Endothelial cell (in vitro differentiated cells): ENCODE measurements around the gene KCTD15. TPM values are rescaled to one million over a fixed set of nuclear protein-coding genes. Genes with fewer than 3 reads are reported as not detected.
A peak's percentile ranks its signal among the peaks of the same experiment; 100 is the strongest.
"Not testable (repeated sequence)": the region's sequence is repeated elsewhere in the genome, so short reads cannot be mapped to it uniquely, and the experiment has no call there.

Experiments used
- DNase-seq: peaks from one replicate; pipeline ENCODE4 v3.0.0; 2021; ENCODE audit warnings: low spot score
- H3K27ac Mint-ChIP-seq: one replicate; pipeline ENCODE4 v1.8.0; 2021; ENCODE audit warnings: mixed read lengths, inconsistent platforms; ENCODE audit not compliant: unreplicated experiment
- H3K27me3 Mint-ChIP-seq: one replicate; pipeline ENCODE4 v1.8.0; 2021; ENCODE audit warnings: mild to moderate bottlenecking, moderate library complexity, mixed read lengths, inconsistent platforms; ENCODE audit not compliant: unreplicated experiment
- H3K36me3 Mint-ChIP-seq: one replicate; pipeline ENCODE4 v1.8.0; 2021; ENCODE audit warnings: mild to moderate bottlenecking, low read depth, mixed read lengths, inconsistent platforms; ENCODE audit not compliant: unreplicated experiment
- H3K4me1 Mint-ChIP-seq: one replicate; pipeline ENCODE4 v1.8.0; 2021; ENCODE audit warnings: mild to moderate bottlenecking, mixed read lengths, inconsistent platforms; ENCODE audit not compliant: unreplicated experiment
- H3K4me3 Mint-ChIP-seq: one replicate; pipeline ENCODE4 v1.8.0; 2021; ENCODE audit warnings: mild to moderate bottlenecking, mixed read lengths, inconsistent platforms; ENCODE audit not compliant: unreplicated experiment
- H3K9me3 Mint-ChIP-seq: one replicate; pipeline ENCODE4 v1.8.0; 2021; ENCODE audit warnings: mixed read lengths, inconsistent platforms; ENCODE audit not compliant: unreplicated experiment
- total RNA-seq: library from RNA; stranded (reverse); fragmentation: NEBNext Ultra II Directional; extraction: Animal tissue kit (Norgen Biotek cat#: 25700); gene quantifications from one replicate; pipeline ENCODE4 v1.2.1, GENCODE V29; 2021; ENCODE audit not compliant: unreplicated experiment
- TF ChIP-seq, protein P1 (sequence below): fragments of 200-600 bp; sonication (generic); IDR thresholded peaks from one replicate; pipeline ENCODE4 v1.5.0; 2021; ENCODE audit warnings: antibody characterized with exemption; ENCODE audit not compliant: unreplicated experiment

Gene KCTD15
- total RNA-seq, 1 donor from 2014 or later: 81.1 TPM

DNA sequence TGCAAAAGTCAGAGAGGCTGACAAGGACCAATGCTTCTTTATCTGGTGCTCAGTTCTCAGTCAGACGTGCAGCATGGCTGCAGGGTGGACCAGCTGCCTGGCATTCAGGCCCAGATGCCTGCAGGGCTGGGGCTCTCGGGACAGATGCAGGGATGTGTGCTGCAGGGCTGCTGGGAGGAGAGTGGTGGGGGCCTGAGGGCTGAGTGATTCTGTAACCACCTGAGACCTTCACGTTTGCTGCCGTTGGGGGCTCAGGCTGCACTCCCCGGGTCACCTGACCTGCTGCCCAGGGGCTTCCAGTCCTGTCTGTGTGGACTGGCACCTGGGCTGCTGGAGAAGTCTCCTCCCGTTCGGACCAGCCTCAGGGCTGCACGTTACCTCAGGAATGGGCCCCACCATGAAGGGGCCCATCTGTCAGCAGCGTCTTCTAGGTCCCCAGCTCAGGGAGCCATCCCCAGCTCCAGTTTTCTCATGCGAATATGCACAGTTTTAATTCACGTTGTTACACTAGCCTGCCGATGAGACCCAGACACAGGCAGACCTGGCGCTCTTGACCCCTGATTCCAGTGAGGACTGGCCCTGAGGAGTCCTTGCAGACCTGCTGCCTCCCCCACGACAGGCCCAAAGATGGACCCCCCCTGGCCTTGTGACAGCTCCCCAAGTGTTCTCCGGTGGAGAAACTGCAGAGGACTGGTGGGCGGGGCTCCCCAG lies 16.9 kb downstream of the KCTD15 start:
- peaks cover 18% of the 10 kb centered on the region for H3K27me3 Mint-ChIP-seq
- DNase-seq: no peak

DNA sequence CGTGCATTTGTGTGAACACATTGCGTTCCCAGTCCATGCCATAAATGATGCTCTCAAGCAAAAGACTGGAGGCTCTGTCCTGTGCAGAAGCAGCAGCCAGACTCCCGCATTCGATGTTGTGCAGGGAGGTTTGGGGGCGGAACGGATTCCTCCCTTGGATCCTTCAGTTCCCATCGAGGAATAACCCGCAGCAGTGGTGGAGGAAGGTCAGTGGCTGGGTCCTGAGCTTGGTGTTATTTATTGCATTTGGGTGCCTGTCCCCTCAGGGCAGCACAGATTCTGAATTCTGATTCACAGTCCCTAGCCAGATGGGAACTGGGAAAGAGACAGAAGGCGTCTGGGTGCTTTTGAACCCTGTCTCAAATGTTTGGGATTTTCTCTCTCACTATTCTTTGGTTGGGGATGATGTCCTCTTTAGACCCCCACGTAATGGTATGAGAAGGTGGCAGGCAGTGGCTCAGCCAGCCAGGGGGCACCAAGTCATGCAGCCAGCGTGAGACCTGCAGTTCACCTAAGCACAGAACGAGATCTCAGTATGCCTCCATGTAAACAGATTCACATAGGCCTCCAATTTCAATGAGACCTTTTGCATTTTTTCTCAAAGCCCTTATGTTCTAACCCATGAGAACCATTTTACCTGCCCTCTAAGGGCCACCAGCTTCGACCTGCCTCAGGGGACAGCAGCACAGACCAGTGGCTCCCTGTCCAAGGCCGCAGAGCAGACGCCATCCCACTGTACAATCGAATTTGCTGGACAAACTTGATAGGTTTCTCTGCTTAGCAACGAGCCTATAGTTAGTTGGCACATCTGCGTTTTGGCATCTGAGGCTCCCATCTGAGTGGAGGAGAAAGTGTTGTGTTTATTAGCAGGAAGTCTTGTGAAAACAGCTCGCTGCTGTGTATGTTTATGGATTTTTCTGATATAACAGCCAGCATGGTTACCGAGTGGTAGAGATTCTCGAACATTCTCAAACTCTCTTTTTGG lies 17.8 kb downstream of the KCTD15 start:
- no peak overlapping the region for H3K27ac Mint-ChIP-seq
- TF ChIP-seq, protein P1, sequence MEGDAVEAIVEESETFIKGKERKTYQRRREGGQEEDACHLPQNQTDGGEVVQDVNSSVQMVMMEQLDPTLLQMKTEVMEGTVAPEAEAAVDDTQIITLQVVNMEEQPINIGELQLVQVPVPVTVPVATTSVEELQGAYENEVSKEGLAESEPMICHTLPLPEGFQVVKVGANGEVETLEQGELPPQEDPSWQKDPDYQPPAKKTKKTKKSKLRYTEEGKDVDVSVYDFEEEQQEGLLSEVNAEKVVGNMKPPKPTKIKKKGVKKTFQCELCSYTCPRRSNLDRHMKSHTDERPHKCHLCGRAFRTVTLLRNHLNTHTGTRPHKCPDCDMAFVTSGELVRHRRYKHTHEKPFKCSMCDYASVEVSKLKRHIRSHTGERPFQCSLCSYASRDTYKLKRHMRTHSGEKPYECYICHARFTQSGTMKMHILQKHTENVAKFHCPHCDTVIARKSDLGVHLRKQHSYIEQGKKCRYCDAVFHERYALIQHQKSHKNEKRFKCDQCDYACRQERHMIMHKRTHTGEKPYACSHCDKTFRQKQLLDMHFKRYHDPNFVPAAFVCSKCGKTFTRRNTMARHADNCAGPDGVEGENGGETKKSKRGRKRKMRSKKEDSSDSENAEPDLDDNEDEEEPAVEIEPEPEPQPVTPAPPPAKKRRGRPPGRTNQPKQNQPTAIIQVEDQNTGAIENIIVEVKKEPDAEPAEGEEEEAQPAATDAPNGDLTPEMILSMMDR: no peak
- no peaks in the 10 kb centered on the region for H3K9me3 Mint-ChIP-seq
- H3K4me1 Mint-ChIP-seq: peaks cover 13% of the 10 kb centered on the region
- H3K36me3 Mint-ChIP-seq: peaks cover 34% of the 10 kb centered on the region
- no peak for DNase-seq
- H3K4me3 Mint-ChIP-seq: peak overlapping the region; percentile 69
- H3K27me3 Mint-ChIP-seq: peaks cover 24% of the 10 kb centered on the region

More for the DNA sequence above, 16.9 kb downstream of the KCTD15 start:
- peaks cover 34% of the 10 kb centered on the region for H3K36me3 Mint-ChIP-seq
- H3K4me1 Mint-ChIP-seq: peaks cover 7% of the 10 kb centered on the region
- TF ChIP-seq, protein P1: no peak
- H3K27ac Mint-ChIP-seq: no peak overlapping the region
- H3K9me3 Mint-ChIP-seq: no peaks in the 10 kb centered on the region
- H3K4me3 Mint-ChIP-seq: peak overlapping the region; percentile 69

DNA sequence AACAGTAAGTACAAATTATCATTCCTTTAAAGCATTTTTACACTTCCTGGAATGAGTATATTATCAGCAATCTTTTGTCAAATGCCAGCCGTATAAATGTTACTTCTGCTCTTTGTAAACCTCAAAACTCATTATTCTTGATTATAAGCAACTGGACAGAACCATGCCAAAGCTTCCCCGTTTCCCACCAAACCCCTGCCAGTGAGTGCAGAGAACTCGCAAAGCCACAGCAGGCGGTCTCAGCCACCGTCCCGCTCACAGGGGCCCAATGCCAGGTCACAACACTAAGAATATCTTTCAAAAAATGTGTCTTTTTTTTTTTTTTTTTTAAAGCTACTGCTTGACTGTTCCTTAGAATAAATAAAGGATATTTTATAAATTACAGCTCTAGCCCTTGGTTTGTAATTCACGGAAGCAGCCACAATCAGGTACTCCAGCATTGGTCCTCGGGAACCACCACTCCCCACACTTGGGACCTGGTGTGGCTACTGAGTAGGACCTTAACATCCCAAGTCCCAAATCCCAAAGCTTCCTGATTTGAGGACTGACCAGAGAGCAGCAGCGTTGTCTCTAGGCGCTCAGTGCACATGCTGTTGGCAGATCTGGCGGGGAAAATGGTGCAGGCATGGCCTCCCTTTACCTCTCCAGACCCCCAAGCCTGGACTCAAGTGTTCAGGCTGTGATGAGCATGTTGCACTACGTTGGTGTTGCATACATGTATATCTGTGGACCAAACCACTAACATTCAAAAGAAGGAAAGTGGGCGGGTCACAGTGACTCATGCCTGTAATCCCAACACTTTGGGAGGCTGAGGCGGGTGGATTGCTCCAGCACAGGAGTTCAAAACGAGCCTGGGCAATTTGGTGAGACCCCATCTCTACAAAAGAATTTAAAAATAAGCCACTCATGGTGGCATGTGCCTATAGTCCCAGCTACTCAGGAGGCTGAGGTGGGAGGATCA lies 19.0 kb downstream of the KCTD15 start:
- DNase-seq: no peak
- no peak overlapping the region for H3K27ac Mint-ChIP-seq
- H3K36me3 Mint-ChIP-seq: peaks cover 22% of the 10 kb centered on the region
- TF ChIP-seq, protein P1: no peak
- H3K27me3 Mint-ChIP-seq: peaks cover 22% of the 10 kb centered on the region
- H3K4me1 Mint-ChIP-seq: peaks cover 14% of the 10 kb centered on the region
- H3K9me3 Mint-ChIP-seq: no peaks in the 10 kb centered on the region
- no peak overlapping the region for H3K4me3 Mint-ChIP-seq

DNA sequence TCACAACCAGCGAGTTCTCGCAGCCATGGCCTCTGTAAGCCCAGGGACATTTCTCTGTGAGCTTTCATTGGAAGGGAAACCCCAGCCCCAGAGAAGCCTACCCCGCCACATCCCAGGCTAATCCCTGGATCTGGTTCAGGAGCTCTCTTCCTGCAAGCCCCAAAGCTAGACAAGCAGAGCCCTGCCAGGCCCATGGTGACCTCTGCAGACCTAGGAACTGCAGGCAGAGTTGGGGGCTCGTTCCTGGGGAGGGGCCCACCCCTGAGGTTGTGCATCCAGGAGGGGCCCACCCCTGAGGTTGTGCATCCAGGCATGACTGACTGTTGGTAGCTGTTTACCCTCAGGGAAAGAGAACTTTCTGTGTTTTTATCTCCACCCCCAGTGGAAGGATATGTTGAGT lies 21.7 kb downstream of the KCTD15 start:
- TF ChIP-seq, protein P1: no peak
- H3K4me3 Mint-ChIP-seq: peak overlapping the region; percentile 56
- H3K4me1 Mint-ChIP-seq: peaks cover 14% of the 10 kb centered on the region
- H3K27ac Mint-ChIP-seq: no peak overlapping the region
- DNase-seq: no peak
- peaks cover 12% of the 10 kb centered on the region for H3K36me3 Mint-ChIP-seq
- peaks cover 18% of the 10 kb centered on the region for H3K27me3 Mint-ChIP-seq
- H3K9me3 Mint-ChIP-seq: no peaks in the 10 kb centered on the region

DNA sequence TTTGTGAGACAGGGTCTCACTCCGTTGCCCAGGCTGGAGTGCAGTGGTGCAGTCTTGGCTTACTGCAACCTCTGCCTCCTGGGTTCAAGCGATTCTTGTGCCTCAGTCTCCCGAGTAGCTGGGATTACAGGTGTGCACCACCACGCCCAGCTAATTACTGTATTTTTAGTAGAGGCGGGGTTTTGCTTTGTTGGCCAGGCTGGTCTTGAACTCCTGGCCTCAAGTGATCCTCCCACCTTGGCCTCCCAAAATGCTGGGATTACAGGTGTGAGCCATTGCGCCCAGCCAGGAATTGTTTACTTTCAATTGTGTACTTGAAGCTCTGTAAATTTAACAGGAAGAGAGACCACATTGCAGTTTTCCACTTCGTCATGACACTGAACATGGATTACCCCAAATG lies 22.4 kb downstream of the KCTD15 start:
- H3K36me3 Mint-ChIP-seq, H3K9me3 Mint-ChIP-seq, DNase-seq: not testable (repeated sequence)
- H3K27ac Mint-ChIP-seq: peak overlapping the region; percentile 72
- H3K4me3 Mint-ChIP-seq: peak overlapping the region; percentile 65
- peaks cover 14% of the 10 kb centered on the region for H3K4me1 Mint-ChIP-seq
- H3K27me3 Mint-ChIP-seq: peaks cover 15% of the 10 kb centered on the region
